Left renal pelvis (tissue), 4 donors: ENCODE results near the gene FIBCD1. TPM values are rescaled to one million over a fixed set of nuclear protein-coding genes. Genes with fewer than 3 reads are reported as not detected.
"Not testable (repeated sequence)": the region's sequence is repeated elsewhere in the genome, so short reads cannot be mapped to it uniquely, and the experiment has no call there.

Source experiments
- DNase-seq, 4 donors: peaks; one replicate each; pipeline ENCODE4 v3.0.0-alpha.2; 2013; ENCODE audit warnings: low read depth in 4 of 4, low spot score in 3 of 4
- polyA plus RNA-seq, 4 donors: library from polyadenylated mRNA; unstranded; fragments of 120-200 nt; gene quantifications; one replicate each; pipeline ENCODE4 v1.2.1, GENCODE V29; 2013; ENCODE audit not compliant: insufficient read length in 4 of 4

Gene FIBCD1
- polyA plus RNA-seq, 4 donors, result 0.19 to 0.43 (median 0.36) TPM; not detected in 1

- no peak for DNase-seq
Measured at GRCh38 chr9:130974697-130975096, 35.6 kb upstream of the FIBCD1 start.

DNA sequence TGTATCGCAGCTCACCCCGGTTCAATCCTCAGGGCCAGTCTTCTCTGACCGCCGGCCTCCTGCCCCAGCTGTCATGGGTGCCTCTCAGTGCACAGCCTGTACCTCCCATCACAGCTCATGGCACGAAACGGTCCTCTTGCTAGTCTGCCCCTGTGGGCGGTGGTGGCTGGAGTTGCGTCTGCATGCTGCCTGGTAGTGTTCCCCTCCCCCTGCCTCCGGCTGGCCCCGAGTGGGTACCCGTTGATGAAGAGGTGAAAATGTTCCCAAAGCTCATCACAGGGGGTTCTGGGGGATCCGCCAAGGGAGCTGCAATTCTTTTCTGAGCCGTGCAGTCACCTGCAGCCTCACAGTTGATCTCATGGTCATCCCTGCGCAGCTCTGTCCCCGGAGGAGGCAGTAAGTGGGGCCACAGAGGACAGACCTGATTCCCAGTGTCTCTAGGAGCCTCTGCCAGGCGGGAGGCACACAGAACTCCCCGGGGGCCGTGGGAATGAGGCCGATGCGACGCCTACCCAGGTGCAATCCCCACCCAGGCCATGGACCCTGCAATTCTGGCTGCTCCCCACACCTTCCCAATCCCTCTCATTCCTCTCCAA, 34.7 kb upstream of the FIBCD1 start:
- no peak for DNase-seq

GRCh38 chr9:130972957-130973685, 34.1 kb upstream of the FIBCD1 start:
- no peak for DNase-seq

GRCh38 chr9:130972277-130972956, 33.4 kb upstream of the FIBCD1 start:
- no peak for DNase-seq

DNA sequence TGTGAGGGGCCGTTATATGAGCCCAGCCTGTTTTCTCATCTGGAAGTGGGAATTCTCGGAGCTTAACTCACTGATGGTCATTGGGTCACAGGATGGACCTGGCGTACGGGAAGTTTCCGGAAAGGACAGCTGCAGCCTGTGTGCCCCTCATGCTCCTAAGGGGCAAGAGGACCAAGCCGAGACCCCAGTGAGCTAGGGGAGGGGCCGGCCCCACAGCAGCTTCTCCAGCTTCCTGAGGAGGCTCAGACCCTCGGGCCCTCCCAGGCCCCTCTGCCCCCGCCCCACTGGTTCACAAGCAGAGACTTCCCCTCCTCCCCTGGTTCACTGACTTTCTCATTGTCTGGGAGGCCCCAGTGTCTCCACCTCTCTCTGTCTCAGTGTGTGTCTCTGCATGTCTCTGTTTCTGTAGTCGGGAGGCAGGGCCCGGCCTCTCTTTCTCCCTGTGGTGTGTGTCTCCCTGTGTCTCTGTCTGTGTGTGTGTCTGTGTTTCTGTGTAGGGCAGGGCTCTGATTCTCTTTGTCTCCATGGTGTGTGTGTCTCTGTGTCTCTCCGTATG, 32.3 kb upstream of the FIBCD1 start:
- DNase-seq, result no peak

- no peak for DNase-seq
Measured at GRCh38 chr9:130970855-130971254, 31.8 kb upstream of the FIBCD1 start.

DNA sequence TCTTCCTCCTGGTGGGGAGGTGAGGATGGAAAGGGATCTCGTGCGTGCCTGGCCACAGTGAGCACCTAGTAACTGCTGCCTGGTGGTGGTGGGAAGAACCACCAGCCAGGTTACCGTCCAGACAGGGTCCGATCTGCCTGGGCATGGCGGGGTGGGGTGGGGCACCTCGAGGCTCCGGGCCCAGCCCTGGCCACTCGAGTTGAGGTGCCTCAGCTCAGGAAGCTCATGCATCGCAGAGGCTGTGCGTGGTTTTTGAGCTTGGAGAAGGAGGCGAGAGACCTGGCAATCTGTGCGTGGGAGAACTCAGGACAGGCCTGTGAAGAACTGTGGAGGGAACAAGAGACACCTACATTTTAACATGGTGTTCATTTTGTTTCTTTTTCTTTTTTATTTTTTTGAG, 31.0 kb upstream of the FIBCD1 start:
- no peak for DNase-seq

DNA sequence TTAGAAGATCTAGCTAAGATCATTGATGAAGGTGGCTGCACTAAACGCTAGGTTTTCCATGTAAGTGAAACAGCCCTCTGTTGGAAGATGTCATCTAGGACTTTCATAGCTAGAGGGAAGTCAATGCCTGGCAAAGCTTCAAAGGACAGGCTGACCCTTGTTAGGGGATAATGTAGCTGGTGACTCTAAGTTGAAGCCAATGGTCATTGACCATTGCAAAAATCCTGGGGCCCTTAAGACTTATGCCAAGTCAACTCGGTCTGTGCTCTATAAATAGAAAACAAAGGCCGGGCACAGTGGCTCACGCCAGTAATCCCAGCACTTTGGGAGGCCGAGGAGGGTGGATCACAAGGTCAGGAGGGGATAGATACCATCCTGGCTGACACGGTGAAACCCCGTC, 26.6 kb upstream of the FIBCD1 start:
- DNase-seq, result no peak

GRCh38 chr9:130963916-130964315, 24.9 kb upstream of the FIBCD1 start:
- DNase-seq, result no peak

DNA sequence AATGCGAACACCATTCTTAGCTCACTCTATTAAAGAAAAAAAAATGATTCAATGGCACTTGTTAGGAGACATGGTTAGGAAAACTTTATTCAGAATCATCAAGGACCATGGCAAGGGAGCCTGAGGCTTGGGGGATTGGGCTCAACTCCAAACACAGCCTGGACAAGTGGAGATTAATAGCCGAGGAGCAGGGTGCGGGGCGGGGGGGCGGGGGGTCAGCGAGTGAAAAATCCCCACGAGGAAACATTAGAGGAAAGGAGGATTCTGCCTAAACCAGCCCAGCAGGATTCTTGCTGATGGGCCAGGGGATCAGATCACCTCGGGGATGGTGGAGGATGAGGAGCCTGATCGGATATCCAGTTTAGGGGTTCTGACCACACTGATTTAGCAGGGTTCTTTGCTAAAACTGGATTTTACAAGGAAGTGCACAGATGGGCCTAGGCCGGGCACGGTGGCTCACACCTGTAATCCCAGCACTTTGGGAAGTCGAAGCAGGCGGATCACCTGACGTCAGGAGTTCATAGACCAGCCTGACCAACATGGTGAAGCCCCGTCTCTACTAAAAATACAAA, 24.4 kb upstream of the FIBCD1 start:
- no peak for DNase-seq

GRCh38 chr9:130962418-130963316, 23.6 kb upstream of the FIBCD1 start:
- no peak for DNase-seq

DNA sequence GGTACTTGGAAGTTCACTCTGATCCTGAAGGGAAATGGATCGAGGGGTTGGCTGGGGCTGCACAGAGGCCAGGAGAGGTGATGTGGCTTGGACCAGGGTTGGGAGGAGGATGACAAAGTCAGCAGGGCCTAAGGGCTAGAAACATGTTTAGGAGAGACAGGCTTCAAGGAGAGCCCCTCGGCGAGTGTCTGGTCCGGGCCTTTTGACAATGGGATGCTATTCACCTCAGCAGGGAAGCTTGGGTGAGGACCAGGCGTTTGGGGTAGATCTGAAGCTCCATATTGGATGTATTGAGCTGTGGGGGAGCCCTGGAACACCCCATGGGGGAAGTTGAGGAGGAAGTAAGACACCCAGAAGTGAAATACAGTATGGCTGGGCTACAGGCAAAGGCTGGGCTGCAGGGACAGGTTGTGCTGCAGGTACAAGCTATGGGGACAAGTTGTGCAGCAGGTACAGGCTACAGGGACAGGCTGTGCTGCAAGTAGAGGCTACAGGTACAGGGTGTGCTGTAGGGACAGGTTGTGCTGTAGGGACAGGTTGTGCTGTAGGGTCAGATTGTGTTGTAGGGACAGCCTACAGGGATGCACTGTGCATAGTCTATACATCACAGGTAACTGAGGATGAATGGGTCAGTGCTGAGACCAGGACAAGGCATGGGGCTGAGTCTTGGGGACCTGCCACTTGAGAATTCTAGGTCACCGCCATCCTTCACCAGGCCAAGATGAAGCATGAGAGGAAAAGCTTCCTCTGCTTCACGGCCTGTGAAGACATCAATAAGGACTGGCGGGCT, 22.7 kb upstream of the FIBCD1 start:
- DNase-seq, result no peak

DNA sequence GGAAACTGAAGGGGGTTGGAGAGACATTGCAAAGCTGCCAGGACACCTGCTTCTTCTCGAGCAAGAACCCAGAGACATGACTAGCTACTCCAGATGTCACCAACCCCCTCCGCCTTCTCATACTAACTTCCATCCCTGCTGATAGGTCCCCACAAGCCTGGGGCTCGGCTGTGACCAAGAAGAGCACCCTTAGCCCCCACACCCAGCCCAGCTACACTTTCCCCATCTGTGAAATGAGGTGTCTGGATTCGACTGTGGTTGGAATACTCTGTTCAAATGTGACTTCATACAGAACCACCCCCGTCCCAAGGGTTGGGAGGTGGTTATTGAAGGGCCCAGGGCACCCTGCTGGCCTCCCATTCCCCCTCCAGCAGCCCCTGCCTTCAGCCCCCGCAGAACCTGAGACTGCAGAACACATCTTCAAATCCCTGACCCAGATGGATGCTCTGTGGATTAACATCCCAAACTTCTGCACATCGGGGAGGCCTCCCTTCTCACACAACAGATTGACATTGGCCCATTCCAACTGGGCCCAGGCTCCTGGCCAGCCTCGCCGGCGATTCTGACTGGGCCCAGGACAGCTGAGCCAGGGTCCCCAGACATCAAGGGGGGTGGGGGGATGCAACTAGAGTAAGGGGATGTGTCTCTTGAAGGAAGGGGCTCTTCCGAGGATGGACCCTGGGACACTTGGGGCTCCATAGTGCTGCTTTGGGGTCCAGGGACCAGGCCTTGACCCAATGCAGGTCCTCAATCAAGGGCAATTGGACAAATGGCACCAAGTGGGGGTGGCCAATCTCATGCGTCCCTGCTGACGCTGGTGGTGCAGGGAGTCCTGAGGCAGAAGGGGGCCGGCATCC, 21.7 kb upstream of the FIBCD1 start:
- DNase-seq, result no peak

DNA sequence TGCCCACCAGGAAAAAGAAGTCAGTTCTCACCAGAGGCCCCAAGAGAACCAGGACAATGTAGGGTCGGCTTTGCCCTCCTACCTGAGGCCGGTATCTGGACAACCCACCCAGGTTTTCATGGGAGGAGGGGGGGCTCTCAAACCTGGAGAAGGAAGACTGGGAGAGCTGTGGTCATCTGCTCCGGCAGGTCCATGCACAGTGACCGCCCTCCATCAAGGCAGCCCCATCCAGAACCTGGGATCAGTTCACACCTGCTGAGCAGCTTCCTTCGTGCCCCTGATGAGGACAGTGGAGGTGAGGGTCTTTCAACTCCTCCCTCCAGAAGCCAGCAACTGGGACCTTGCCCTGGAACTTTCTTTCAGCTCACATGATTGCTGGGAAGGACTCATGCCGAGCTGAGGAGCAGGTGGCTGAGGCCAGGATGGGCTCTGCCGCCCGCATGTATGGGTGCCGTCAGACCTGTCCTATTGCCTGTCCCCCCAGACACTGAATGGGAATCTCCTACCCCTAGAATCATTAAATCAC, 20.8 kb upstream of the FIBCD1 start:
- DNase-seq, result no peak

DNA sequence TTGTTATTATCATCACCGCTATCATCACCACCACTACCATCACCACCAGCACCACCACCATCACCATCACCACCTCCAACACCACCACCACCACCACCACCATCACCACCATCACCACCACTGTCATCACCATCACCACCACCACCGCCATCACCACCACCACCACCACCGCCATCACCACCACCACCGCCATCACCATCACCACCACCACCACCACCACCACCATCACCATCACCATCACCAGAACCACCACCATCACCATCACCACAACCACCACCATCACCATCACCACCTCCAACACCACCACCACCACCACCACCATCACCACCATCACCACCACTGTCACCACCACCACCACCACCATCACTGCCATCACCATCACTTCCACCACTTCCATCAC, 19.5 kb upstream of the FIBCD1 start:
- not testable (repeated sequence) for DNase-seq

GRCh38 chr9:130957451-130958203, 18.6 kb upstream of the FIBCD1 start:
- DNase-seq, result no peak

- no peak for DNase-seq
Measured at GRCh38 chr9:130956636-130957450, 17.8 kb upstream of the FIBCD1 start.
